Measurements from ENCODE around the gene DDX19B.
"Not testable (repeated sequence)": the region's sequence is repeated elsewhere in the genome, so short reads cannot be mapped to it uniquely, and the experiment has no call there.

DDX19B gene

GRCh38 chr16:70298988-70299938 is at the start of gene DDX19B:
Gene DDX19B (plus strand): TSS chr16:70299186. CDS start chr16:70299298, 112 bp downstream.
- DNase-seq (ENCODE audit: low read depth, low spot score), result peak; percentile 13

- not testable (repeated sequence) for DNase-seq (ENCODE audit: low read depth, low spot score)
These were observed 49.3 kb upstream of the DDX19B start for GRCh38 chr16:70249697-70250096.

- DNase-seq (ENCODE audit: low read depth, low spot score), result no peak
These were observed 48.0 kb upstream of the DDX19B start for GRCh38 chr16:70250748-70251628.

GRCh38 chr16:70251629-70252354 is 47.2 kb upstream of the DDX19B start, which contains the start of gene EXOSC6:
Gene EXOSC6 (minus strand): TSS chr16:70251940. CDS start chr16:70251900, 40 bp downstream.
- DNase-seq (ENCODE audit: low read depth, low spot score), result peak; percentile 86

GRCh38 chr16:70252355-70252988 is 46.5 kb upstream of the DDX19B start:
- DNase-seq (ENCODE audit: low read depth, low spot score), result no peak

- DNase-seq (ENCODE audit: low read depth, low spot score), result no peak
These were observed 45.5 kb upstream of the DDX19B start for GRCh38 chr16:70253291-70254106.

- DNase-seq (ENCODE audit: low read depth, low spot score), result no peak
These were observed 44.6 kb upstream of the DDX19B start for GRCh38 chr16:70254180-70254964.

GRCh38 chr16:70254965-70255286 is 44.1 kb upstream of the DDX19B start:
- no peak for DNase-seq (ENCODE audit: low read depth, low spot score)

- no peak for DNase-seq (ENCODE audit: low read depth, low spot score)
These were observed 43.4 kb upstream of the DDX19B start for GRCh38 chr16:70255574-70255973.

GRCh38 chr16:70257391-70257790 is 41.6 kb upstream of the DDX19B start:
- DNase-seq (ENCODE audit: low read depth, low spot score), result no peak

GRCh38 chr16:70258065-70258464 is 40.9 kb upstream of the DDX19B start:
- no peak for DNase-seq (ENCODE audit: low read depth, low spot score)

GRCh38 chr16:70258946-70259345 is 40.0 kb upstream of the DDX19B start:
- no peak for DNase-seq (ENCODE audit: low read depth, low spot score)

GRCh38 chr16:70259903-70260302 is 39.1 kb upstream of the DDX19B start:
- not testable (repeated sequence) for DNase-seq (ENCODE audit: low read depth, low spot score)

GRCh38 chr16:70267516-70267915 is 31.5 kb upstream of the DDX19B start:
- no peak for DNase-seq (ENCODE audit: low read depth, low spot score)

GRCh38 chr16:70267922-70268321 is 31.1 kb upstream of the DDX19B start:
- not testable (repeated sequence) for DNase-seq (ENCODE audit: low read depth, low spot score)

GRCh38 chr16:70269471-70269870 is 29.5 kb upstream of the DDX19B start:
- no peak for DNase-seq (ENCODE audit: low read depth, low spot score)

GRCh38 chr16:70270176-70270575 is 28.8 kb upstream of the DDX19B start:
- DNase-seq (ENCODE audit: low read depth, low spot score), result no peak

GRCh38 chr16:70271696-70272095 is 27.3 kb upstream of the DDX19B start:
- no peak for DNase-seq (ENCODE audit: low read depth, low spot score)

GRCh38 chr16:70276392-70276791 is 22.6 kb upstream of the DDX19B start:
- DNase-seq (ENCODE audit: low read depth, low spot score), result no peak

Data from smooth muscle cell of the brain vasculature (primary cell).